COLO668 (cell line): ENCODE data around the gene ANKRD30B.
A peak's percentile ranks its signal among the peaks of the same experiment; 100 is the strongest.
"Not testable (repeated sequence)": the region's sequence is repeated elsewhere in the genome, so short reads cannot be mapped to it uniquely, and the experiment has no call there.

Source experiments
- DNase-seq: peaks from one replicate; lab custom pipeline; 2025; ENCODE audit not compliant: unreplicated experiment; lab: John Stamatoyannopoulos, UW

The ANKRD30B gene

GRCh38 chr18:14747513-14748474 is at the start of gene ANKRD30B:
Gene ANKRD30B (plus strand): TSS chr18:14748172. CDS start chr18:14748420, 248 bp downstream.
- peak; percentile 16 for DNase-seq

DNA sequence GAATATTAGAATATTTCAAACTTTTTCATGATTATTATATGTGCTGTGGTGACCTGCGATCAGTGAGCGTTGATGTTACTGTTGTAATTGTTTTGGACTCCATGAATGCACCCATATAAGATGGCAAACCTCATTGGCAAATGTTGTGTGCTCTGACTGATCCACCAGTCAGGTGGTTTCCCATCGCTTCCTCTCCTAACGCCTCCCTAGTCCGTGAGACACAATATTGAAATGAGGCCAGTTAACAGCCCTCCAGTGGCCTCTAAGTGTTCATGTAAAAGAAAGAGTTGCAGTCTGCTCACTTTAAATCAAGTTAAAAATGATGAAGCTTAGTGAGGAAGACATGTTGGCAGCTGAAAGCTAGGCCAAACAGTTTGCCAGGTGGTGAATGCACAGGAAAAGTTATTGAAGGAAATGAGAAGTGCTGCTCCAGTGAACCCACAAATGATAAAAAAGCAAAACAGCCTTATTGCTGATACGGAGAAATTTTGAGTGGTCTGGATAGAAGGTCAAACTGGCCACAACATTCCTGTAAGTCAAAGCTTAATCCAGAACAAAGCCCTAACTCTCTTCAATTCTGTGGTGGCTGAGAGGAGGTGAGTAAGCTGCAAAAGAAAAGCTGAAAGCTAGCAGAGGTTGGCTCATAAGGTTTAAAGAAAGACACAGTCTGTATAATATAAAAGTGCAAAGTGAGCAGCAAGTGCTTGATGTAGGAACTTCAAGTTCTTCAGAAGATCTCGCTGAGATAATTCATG is 46.5 kb upstream of the ANKRD30B start:
- DNase-seq, result not testable (repeated sequence)

- DNase-seq, result not testable (repeated sequence)
Observed at GRCh38 chr18:14709761-14710160, 38.2 kb upstream of the ANKRD30B start.

DNA sequence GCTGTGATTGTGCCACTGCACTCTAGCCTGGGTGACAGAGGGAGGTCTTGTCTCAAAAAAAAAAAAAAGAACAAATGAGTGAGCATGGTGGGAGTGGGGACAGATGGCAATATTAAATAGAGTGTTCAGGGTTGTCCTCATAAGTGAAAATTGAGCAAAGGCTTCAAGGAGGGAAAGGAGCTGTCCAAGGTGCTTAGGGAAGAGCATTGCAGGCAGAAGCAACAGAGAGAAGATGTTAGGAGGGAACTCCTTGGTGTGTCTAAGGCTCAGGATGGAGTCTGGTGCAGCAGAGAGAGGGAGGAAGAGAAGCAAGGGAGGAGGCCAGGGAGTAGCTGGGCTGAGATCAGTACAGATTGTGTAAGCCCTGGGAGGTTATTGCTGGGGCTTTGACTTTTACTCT is 26.4 kb upstream of the ANKRD30B start:
- DNase-seq, result not testable (repeated sequence)

DNA sequence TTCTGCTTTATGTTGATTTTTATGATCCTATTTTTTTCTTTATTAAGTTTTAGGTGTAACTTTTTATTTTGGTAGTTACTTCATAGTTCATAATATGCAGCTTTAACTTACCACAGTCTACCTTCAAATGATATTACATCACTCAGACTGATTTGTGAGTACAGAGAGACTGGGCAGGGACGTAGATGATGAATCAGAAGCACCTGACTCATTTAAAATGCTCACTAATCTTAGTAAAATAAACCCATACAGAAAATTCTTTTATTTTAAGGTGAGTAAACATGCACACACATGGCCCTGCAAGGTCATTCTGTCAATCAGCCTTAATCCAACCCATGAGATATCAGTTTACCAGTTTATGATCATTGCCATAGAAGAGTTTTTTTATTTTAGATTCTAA is 8.9 kb upstream of the ANKRD30B start:
- not testable (repeated sequence) for DNase-seq

- no peak for DNase-seq
Observed at GRCh38 chr18:14746897-14747296, 1.1 kb upstream of the ANKRD30B start.

GRCh38 chr18:14748496-14748895 is 524 bp downstream of the ANKRD30B start:
- DNase-seq, result no peak

DNA sequence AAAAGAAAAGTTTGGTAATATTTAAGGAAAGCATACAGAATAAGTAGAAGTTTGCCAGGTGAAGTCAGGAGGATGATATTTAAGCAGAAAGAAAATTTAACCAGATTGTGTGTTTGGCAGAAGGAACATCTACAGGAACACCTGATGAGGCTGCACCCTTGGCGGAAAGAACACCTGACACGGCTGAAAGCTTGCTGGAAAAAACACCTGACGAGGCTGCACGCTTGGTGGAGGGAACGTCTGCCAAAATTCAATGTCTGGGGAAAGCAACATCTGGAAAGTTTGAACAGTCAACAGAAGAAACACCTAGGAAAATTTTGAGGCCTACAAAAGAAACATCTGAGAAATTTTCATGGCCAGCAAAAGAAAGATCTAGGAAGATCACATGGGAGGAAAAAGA is 15.6 kb downstream of the ANKRD30B start:
- not testable (repeated sequence) for DNase-seq

DNA sequence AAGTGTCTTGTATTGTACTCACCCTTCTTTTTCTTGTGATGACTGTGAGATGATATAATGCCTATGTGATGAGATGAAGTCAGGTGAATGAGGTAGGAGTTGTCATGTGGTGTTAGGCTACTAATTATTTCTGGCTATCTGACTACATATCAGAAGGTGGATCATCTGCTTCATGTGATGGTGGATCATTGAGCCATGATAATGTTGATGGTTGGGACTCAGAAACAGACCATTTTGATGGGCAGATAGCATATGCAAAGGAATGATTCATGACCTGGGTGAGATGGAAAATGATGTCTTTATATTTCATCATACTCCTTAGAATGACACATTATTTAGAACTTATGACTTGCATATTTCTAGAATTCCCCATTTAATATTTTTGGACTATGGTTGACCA is 19.5 kb downstream of the ANKRD30B start:
- no peak for DNase-seq

DNA sequence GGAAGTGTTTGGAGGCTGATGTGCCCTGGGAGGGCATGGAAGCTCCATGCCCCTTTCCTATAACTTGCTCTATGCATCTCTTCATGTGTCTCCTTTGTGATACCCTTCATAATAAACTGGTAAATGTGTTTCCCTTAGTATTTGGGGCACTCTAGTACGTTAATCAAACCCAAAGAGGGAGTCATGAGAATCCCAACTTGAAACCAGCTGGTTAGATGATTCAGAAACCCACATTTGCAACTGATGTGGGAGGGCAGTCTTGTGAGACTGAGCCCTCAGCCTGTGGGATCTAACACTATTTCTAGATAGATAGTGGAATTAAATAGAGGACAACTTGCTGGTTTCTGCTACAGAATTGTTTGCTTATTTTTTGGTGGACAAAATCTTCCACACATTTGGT is 20.3 kb downstream of the ANKRD30B start:
- DNase-seq, result no peak

DNA sequence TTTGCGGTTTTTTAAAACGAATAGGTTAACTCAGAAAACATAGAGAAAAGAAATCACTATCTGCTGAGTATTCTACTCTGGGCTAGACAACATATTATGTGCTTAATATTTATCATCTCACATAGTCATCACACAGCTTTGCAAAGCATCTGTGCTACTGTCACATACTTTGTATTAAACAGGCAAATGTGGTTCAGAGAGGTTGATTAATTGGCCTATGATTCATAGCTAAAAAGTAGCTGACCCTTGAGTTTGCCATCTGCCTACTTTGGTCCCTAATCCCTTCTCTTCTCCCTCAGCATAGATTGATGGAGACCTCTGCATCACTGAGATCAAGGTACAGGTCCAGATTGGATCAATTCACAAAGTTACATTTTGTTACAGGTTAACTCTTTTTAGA is 21.4 kb downstream of the ANKRD30B start:
- DNase-seq, result no peak

DNA sequence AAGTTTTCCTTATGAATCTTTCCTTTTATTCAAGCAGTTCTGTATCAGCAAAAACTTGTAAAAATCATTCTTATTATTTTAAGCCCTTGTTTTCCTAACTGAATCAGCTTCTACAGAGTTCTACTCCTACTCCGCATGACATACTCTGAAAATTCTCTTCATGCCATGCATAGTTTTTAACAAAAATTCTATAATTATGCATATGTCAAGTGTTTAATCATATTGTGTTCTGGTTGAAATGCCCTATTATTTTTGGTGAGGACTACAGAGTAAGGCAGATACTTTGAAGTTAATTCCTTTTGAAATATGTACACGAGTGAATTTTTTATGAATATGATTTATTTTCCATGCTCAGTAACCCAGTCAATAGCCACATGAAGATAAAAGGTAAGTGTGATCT is 28.8 kb downstream of the ANKRD30B start:
- no peak for DNase-seq

DNA sequence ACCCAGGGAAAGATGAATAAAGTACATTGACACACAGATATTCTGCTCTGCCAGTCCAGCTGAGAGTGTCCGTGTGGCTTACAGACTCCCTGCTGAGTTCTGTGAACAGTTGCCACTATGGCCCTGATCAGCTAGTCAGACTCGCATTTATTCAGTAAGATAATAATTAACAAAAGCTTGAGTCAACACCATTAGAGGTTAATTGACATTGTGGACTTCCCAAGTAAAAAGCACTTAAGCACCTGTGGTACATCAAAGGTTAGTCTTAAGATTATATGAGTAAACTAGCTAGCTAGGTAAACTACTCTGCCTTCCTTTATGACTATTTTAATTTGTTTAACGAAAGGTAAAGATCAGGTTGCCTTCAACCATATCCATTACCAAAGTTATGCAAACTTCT is 33.7 kb downstream of the ANKRD30B start:
- no peak for DNase-seq

DNA sequence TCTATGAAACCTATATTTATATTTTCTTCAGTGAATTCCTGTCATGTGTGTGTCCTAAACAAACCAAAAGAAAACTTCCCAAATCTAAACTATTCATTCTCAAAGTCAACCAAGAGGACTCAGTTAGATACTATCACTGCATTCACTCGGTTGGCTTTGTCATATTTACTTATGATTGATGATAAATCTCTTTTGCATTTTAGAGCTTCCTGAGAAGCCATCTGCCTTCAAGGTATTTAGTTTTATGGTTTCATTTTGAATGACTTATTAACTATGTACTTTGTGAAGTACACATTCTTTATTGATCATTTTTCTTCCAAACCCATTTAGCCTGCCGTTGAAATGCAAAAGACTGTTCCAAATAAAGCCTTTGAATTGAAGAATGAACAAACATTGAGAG is 36.2 kb downstream of the ANKRD30B start:
- DNase-seq, result no peak

DNA sequence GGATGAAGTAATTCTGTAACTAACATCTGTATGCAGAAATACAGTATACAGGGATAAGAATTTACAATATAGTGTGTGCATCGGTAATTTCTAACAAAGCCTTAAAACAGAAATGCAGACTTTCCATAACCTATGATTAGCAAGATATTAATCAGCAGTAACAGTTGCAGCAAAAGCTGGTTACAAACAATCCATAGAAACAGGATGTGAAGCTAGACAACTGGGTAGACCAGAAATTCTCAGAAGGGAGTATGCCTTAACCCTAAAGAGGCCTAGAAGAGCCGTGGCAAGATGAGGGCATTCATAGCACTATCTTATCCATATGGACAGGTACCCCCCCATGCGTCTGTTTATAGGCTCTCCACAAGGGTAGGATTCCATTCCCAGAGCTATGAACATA is 48.9 kb downstream of the ANKRD30B start:
- not testable (repeated sequence) for DNase-seq

DNA sequence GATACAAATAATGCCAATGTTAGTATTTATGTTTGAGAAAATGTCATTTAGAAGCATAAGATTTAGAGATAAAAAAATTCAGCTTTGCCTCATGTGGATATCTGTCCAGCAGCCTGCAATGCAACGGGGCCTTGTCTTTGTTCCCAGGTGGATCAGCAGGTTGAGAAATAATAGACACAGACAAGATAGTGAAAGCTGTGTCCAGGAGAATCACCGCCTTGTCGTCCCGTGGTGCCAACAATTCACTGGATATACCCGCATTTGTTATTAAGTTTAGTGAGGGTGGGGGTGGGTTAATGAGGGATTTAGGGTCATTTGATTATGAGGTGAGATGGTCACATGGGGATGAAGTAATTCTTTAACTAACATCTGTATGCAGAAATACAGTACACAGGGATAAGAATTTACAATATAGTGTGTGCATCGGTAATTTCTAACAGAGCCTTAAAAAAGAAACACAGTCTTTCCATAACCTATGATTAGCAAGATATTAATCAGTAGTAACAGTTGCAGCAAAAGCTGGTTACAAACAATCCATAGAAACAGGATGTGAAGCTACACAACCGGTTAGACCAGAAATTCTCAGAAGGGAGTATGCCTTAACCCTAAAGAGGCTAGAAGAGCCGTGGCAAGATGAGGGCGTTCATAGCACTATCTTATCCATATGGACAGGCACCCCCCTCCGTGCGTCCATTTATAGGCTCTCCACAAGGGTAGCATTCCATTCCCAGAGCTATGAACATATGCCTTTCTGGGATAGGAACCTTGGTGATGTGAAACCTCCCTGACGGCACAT is 50.2 kb downstream of the ANKRD30B start:
- DNase-seq, result not testable (repeated sequence)

DNA sequence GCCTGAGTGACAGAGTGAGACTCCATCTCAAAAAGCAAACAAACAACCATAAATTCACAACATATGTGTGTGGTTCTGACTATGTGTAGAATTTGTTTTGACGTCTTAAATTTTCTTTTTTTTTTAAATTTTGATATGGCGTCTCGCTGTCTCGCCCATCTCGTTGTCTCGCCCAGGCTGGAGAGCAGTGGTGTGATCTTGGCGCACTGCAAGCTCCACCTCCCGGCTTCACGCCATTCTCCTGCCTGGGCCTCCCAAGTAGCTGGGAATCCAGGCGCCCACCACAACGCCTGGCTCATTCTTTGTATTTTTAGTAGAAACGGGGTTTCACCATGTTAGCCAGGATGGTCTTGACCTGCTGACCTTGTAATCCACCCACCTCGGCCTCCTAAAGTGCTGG is 63.1 kb downstream of the ANKRD30B start:
- DNase-seq, result not testable (repeated sequence)

GRCh38 chr18:14826972-14827632 is 79.1 kb downstream of the ANKRD30B start:
- DNase-seq, result not testable (repeated sequence)

DNA sequence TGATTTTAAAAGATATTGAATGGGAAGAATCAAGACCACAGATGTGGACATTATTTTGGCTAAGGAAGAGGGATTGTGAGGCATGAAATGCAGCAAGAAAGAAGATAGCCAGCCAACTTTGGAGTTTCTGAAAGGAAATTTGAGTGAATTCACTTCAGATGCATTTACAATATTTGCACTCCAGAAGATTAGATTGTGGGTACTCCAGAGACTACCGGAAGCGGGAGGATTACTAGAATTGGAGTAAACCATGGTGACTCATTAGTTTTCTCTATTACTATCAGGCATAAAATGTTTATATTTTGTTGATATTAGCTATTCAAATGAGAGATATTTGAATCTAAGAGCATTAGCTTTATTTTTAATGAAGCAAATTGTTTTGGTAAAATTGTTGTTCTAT is 93.6 kb downstream of the ANKRD30B start:
- not testable (repeated sequence) for DNase-seq

DNA sequence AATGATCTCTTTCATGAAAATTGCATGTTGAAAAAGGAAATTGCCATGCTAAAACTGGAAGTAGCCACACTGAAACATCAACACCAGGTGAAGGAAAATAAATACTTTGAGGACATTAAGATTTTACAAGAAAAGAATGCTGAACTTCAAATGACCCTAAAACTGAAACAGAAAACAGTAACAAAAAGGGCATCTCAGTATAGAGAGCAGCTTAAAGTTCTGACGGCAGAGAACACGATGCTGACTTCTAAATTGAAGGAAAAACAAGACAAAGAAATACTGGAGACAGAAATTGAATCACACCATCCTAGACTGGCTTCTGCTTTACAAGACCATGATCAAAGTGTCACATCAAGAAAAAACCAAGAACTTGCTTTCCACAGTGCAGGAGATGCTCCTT is 103.6 kb downstream of the ANKRD30B start:
- DNase-seq, result not testable (repeated sequence)

GRCh38 chr18:14855634-14856033 is 107.7 kb downstream of the ANKRD30B start:
- not testable (repeated sequence) for DNase-seq
